Epithelial cell of proximal tubule (primary cell): ENCODE results near the gene SORCS3. TPM values are rescaled to one million over a fixed set of nuclear protein-coding genes. Genes with fewer than 3 reads are reported as not detected.
A peak's percentile ranks its signal among the peaks of the same experiment; 100 is the strongest.

Experiments used
- DNase-seq: peaks from one replicate; pipeline ENCODE4 v3.0.0-alpha.2; 2011; ENCODE audit warnings: low read depth
- H3K4me3 ChIP-seq: 2 replicates; pipeline ENCODE4 v1.5.1; 2011; ENCODE audit warnings: low read depth, mild to moderate bottlenecking, low read length
- total RNA-seq: library from RNA; depleted of rRNA; stranded (reverse); fragments of >200 nt; gene quantifications from 2 replicates; pipeline ENCODE4 v1.2.3, GENCODE V29; 2015
- TF ChIP-seq, protein P1 (sequence below): conservative IDR thresholded peaks from 2 replicates; pipeline ENCODE4 v1.5.1; 2012; ENCODE audit warnings: low read depth, mild to moderate bottlenecking, low read length

The SORCS3 gene
- total RNA-seq, 1 donor from 2014 or later: 0.06 TPM

DNA sequence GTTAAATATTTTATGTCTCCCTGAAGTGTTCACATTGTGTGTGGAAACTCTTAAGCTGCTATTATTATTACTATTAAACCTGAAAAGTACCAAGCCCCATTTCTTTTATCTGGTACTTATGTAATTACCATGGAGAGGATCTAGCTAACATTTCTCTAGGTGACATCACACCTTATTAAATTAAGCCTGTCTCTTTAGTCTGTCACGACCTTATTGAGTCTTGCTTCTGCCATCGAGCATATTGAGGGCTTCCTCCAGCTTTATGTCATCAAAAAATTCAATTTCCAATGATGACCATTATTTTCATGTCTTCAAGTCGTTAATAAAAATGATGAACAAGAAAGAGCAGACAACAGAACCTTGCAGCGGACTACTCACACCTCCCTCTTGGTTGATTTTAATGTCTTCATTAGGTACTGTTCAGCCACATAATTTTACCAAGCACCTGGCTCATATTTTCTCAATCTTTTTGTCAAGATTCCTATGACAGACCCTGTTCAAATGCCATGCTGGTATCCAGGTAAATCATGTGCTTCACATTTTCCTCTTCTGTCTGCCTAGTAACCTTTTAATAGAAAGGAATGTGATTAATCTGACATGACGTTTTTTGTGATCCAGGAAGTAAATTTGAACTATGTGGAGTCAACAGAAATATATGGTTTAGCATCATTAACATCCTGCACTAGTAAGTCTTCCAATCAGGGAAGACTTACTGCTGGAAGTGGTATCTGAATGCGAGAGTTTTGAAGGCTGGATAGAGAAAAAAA is 556.7 kb downstream of the SORCS3 start:
- TF ChIP-seq, protein P1, sequence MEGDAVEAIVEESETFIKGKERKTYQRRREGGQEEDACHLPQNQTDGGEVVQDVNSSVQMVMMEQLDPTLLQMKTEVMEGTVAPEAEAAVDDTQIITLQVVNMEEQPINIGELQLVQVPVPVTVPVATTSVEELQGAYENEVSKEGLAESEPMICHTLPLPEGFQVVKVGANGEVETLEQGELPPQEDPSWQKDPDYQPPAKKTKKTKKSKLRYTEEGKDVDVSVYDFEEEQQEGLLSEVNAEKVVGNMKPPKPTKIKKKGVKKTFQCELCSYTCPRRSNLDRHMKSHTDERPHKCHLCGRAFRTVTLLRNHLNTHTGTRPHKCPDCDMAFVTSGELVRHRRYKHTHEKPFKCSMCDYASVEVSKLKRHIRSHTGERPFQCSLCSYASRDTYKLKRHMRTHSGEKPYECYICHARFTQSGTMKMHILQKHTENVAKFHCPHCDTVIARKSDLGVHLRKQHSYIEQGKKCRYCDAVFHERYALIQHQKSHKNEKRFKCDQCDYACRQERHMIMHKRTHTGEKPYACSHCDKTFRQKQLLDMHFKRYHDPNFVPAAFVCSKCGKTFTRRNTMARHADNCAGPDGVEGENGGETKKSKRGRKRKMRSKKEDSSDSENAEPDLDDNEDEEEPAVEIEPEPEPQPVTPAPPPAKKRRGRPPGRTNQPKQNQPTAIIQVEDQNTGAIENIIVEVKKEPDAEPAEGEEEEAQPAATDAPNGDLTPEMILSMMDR: no peak
- DNase-seq: no peak
- no peak overlapping the region for H3K4me3 ChIP-seq

DNA sequence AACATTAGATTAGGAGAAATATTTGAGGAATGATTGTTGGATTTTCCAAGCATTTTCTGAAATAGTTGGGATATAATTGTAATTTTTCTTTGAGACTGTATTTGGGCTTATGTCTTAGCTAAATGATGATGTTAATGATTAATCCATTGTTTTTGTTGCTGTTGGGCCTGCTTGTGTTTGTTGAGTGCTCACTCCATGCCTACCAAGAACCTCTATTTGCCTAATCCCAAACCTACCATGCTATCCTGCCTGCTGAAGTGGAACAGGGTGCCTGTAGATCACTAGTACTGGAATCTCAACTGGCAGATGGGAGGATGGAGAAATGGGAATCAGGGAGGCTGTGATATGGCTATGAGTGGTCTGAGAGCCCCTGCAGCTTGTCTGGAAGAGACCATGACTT is 565.5 kb downstream of the SORCS3 start:
- peak; percentile 44 for DNase-seq
- TF ChIP-seq, protein P1: no peak
- H3K4me3 ChIP-seq: no peak overlapping the region

- peak; percentile 51 for DNase-seq
- TF ChIP-seq, protein P1: no peak
- no peak overlapping the region for H3K4me3 ChIP-seq
Observed at GRCh38 chr10:105207476-105207995, 566.4 kb downstream of the SORCS3 start.

DNA sequence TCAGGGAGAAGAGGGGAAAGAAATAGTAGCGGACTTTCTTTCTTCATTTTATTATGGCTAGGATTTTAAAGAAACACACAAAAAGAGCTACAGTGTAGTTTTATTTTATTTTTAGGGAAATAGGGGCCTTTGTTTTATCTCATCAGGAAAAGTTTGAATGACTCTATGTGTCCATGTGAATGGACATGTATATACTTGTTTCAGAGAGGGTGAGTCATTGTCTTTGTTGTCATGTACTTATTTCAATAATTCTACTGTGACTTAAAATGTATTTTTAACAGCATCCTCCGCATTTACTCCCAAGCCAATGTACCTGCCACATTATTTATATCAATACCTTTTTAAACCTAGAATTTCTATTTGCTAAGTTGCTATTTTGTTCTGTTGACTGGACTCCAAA is 569.5 kb downstream of the SORCS3 start:
- no peak for DNase-seq
- no peak overlapping the region for H3K4me3 ChIP-seq
- TF ChIP-seq, protein P1: no peak

DNA sequence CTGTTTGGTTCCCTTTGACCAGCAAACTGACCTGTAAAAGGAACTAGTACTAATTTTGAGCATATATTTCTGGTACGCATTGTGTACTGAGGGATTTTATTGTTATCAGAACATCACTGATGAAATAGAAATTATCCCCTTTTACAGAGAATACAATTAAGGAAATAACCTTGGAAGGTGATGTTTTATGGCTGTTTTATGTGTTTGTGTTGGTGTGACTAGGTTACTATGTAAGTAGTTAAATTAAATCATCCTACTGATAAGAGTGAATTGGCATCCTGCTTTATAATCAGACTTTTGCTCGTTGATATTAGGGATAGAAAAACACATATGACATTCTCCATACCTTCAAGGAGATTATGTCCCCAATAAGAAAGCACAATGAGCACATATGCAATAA is 596.6 kb downstream of the SORCS3 start:
- TF ChIP-seq, protein P1: no peak
- DNase-seq: no peak
- no peak overlapping the region for H3K4me3 ChIP-seq

DNA sequence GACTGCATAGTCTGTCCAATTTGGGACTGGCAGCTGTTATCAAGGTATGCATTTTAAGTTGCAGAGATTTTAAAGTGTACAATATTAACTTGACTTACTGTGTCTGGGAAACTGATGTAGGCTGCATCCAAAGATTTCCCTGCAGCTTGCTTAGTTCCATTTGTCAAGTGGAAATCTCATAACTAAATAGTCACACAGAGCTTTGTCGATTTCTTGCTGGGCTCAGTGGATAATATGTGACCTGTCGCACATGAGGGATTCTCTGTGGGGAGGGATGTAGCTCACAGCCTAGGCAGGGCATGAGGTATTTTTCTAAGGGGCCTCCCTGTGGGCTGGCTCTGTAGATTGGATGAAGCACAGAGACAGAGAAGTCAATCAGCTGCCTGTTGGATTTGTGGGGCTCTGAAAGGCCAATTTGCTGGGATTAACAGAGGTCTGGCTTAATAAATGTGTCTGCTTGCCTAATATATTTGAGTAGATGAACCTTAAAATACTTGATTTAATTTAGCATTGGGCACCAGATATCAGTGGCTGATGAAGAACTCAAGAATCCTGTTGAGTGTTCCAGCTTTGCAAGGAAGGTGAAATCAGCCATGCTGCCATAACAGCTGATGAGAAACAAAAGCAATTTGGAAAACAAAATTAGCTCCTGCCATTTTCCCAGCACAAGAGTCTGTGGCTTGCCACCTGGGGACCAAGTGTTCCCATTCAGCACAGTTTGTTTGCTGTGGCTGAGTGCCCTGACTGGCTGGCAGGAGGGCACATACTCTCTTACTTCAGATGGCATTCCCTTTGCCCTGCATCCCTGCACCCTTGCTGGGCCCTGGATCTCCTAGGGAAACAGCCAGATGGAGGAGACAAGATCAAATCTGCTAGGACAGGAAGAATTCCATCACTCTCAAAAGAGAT is 598.5 kb downstream of the SORCS3 start:
- DNase-seq: no peak
- no peak overlapping the region for H3K4me3 ChIP-seq
- TF ChIP-seq, protein P1: no peak
